ENCODE results near the gene VPS52. TPM values are rescaled to one million over a fixed set of nuclear protein-coding genes. Genes with fewer than 3 reads are reported as not detected.
"Not testable (repeated sequence)": the region's sequence is repeated elsewhere in the genome, so short reads cannot be mapped to it uniquely, and the experiment has no call there.

The VPS52 gene
- total RNA-seq, 1 donor from 2014 or later = 47.5 TPM

DNA sequence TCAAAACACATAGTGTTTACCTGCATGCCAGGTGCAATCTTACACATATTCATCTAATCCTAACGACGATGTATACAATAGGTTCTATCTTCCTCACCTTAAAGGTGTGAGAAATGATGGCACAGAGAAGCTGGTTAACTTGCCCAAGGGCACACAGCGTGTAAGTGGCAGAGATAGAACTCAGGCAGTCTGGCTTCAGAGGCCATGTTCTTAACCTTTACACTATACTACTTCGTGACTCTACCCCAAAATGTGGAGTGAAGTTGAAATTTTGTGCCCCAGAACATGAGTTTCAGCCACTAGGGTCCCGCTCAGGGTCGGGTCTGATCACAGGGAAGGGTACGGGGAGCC lies 584 bp downstream of the VPS52 start:
- DNase-seq (no peak), ATAC-seq (peak; percentile 6)
- Histone ChIP-seq H3K27ac (peak overlapping the region; percentile 93), H3K9me3 (no peaks in the 10 kb centered on the region), H3K27me3 (no peaks in the 10 kb centered on the region), H3K36me3 (peaks cover 65% of the 10 kb centered on the region), H3K4me3 (peak overlapping the region; percentile 75), H3K4me1 (peaks cover 45% of the 10 kb centered on the region)
- intact Hi-C loops (cut with DNase I) = no loop called here
- TF ChIP-seq, protein P1, sequence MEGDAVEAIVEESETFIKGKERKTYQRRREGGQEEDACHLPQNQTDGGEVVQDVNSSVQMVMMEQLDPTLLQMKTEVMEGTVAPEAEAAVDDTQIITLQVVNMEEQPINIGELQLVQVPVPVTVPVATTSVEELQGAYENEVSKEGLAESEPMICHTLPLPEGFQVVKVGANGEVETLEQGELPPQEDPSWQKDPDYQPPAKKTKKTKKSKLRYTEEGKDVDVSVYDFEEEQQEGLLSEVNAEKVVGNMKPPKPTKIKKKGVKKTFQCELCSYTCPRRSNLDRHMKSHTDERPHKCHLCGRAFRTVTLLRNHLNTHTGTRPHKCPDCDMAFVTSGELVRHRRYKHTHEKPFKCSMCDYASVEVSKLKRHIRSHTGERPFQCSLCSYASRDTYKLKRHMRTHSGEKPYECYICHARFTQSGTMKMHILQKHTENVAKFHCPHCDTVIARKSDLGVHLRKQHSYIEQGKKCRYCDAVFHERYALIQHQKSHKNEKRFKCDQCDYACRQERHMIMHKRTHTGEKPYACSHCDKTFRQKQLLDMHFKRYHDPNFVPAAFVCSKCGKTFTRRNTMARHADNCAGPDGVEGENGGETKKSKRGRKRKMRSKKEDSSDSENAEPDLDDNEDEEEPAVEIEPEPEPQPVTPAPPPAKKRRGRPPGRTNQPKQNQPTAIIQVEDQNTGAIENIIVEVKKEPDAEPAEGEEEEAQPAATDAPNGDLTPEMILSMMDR (IDR thresholded peaks at IDR 0.05) = no peak

DNA sequence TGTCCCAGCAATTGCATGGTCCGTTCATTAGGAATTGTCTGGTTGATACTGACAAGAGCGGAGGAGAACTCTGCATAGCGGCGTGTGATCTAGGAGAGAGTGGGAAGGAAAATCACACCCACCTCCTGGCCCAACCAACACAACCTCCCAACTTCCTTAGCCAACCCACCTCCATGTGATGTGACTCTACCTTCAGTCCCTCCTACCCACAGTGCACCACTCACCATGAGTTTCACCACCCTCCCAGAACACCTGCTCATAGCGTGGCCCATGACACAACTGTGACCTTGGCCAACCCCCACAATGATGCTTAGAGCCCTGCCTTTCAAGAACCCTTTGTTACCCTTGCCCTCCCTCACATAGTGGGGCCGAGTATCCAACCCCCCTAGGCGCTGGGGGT lies 7.7 kb downstream of the VPS52 start:
- Histone ChIP-seq H3K27me3 (no peaks in the 10 kb centered on the region), H3K36me3 (peaks cover 89% of the 10 kb centered on the region), H3K4me3 (no peak overlapping the region), H3K9me3 (no peaks in the 10 kb centered on the region), H3K27ac (no peak overlapping the region), H3K4me1 (no peaks in the 10 kb centered on the region)
- intact Hi-C loops (cut with DNase I) = no loop called here
- DNase-seq = no peak
- peak; percentile 12 for ATAC-seq
- TF ChIP-seq, protein P1 (IDR thresholded peaks at IDR 0.05) = no peak

DNA sequence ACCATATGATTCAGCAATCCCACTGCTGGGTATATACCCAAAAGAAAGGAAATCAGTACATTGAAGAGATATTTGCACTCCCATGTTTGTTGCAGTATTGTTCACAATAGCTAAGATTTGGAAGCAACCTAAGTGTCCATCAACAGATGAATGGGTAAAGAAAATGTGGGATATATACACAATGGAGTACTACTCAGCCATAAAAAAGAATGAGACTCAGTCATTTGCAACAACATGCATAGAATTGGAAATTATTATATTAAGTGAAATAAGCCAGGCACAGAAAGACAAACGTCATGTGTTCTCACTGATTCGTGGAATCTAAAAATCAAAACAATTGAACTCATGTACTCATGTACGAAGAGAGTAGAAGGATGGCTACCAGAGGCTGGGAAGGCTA lies 9.2 kb downstream of the VPS52 start:
- H3K36me3 ChIP-seq = peaks cover 81% of the 10 kb centered on the region
- H3K4me1 ChIP-seq; ATAC-seq; H3K4me3 ChIP-seq; H3K27ac ChIP-seq; intact Hi-C loops (cut with DNase I); H3K27me3 ChIP-seq; H3K9me3 ChIP-seq; DNase-seq: not testable (repeated sequence)

DNA sequence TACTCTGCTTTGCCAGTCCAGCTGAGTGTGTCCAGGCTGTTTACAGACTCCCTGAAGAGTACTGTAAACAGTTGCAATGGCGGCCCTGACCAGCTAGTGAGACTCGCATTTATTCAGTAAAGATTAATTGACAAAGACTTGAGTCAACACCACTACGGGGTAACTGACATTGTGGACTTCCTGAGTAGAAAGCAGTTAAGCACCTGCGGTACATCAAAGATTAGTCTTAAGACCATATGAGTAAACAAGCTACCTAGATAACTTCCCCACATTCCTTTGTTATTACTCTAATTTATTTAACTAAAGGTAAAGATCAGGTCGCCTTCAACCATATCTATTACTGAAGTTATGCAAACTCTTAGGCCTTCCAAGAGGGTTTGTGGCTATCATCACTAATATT lies 12.6 kb downstream of the VPS52 start:
- DNase-seq = no peak
- Histone ChIP-seq H3K4me1 (no peaks in the 10 kb centered on the region), H3K27ac (no peak overlapping the region), H3K4me3 (no peak overlapping the region), H3K9me3 (no peaks in the 10 kb centered on the region), H3K27me3 (no peaks in the 10 kb centered on the region), H3K36me3 (peaks cover 64% of the 10 kb centered on the region)
- TF ChIP-seq, protein P1 (IDR thresholded peaks at IDR 0.05) = no peak
- no peak for ATAC-seq
- intact Hi-C loops (cut with DNase I) = no loop called here

DNA sequence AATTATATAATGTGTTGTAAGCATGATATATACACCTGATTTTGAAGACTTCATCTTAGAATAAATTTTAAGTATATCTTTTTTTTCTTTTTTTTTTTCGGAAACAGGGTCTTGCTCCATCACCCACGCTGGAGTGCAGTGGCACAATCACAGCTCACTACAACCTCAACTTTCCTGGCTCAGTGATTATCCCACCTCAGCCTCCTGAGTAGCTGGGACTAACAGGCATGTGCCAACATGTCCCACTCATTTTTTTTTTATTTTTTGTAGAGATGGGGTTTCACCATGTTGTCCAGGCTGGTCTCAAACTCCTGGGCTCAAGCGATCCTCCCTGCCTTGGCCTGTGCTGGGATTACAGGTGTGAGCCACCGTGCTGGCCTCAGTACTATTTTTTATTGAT lies 17.1 kb downstream of the VPS52 start:
- intact Hi-C loops (cut with DNase I) = no loop called here
- Histone ChIP-seq H3K9me3 (no peaks in the 10 kb centered on the region), H3K27ac (no peak overlapping the region), H3K4me3 (no peak overlapping the region), H3K36me3 (peaks cover 47% of the 10 kb centered on the region), H3K27me3 (no peaks in the 10 kb centered on the region), H3K4me1 (peaks cover 16% of the 10 kb centered on the region)
- DNase-seq (no peak), ATAC-seq (no peak)
- TF ChIP-seq, protein P1 (IDR thresholded peaks at IDR 0.05) = no peak

DNA sequence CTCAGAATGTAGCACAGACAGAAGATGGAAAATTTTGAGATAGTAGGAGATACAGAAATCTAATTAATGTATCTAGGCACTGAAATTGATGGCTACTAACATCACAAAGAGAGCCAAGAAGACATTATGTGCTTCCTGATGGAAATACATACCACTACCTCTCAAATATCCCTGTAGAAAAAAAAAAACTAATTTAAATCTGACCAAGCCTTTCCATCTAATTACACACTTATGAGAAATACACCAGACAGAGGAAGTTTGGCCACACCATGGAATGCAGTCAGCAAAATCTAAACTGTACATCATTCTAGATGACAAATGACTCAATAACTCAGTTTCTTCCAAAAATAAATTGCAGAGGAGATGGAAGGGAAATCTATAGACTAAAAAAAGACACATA lies 18.9 kb downstream of the VPS52 start:
- TF ChIP-seq, protein P1 (IDR thresholded peaks at IDR 0.05) = no peak
- DNase-seq (no peak), ATAC-seq (no peak)
- Histone ChIP-seq H3K4me1 (peaks cover 20% of the 10 kb centered on the region), H3K27me3 (no peaks in the 10 kb centered on the region), H3K9me3 (no peaks in the 10 kb centered on the region), H3K27ac (no peak overlapping the region), H3K36me3 (peaks cover 35% of the 10 kb centered on the region), H3K4me3 (no peak overlapping the region)
- intact Hi-C loops (cut with DNase I) = no loop called here
